Keratinocyte (primary cell): ENCODE data around the gene SEC24C. TPM values are rescaled to one million over a fixed set of nuclear protein-coding genes. Genes with fewer than 3 reads are reported as not detected.

Experiments
- DNase-seq: peaks from one replicate; pipeline ENCODE4 v3.0.0-alpha.2; 2011; ENCODE audit warnings: low read depth, missing footprints, low spot score
- FAIRE-seq: peaks from 2 replicates; lab custom pipeline; 2011; peaks lifted over from hg19 to GRCh38; lab: Jason Lieb, UNC
- H2AFZ ChIP-seq: 2 replicates; pipeline ENCODE4 v1.6.0; 2012; ENCODE audit warnings: low read length, control low read depth, inconsistent platforms; ENCODE audit not compliant: control insufficient read depth
- H3K27ac ChIP-seq: 2 replicates; pipeline ENCODE4 v1.5.1; 2011; ENCODE audit warnings: low read length; ENCODE audit not compliant: control insufficient read depth, insufficient read depth
- H3K27me3 ChIP-seq: 3 replicates; pipeline ENCODE4 v1.6.0; 2011; ENCODE audit warnings: low read length; ENCODE audit not compliant: control insufficient read depth, insufficient read depth; ENCODE audit errors: extremely low read depth
- H3K36me3 ChIP-seq, 2 experiments: 2 replicates in 1 of 2; 3 replicates in 1 of 2; pipeline ENCODE4 v1.5.1; 2011; ENCODE audit warnings: low read length in 2 of 2, mild to moderate bottlenecking in 1 of 2; ENCODE audit not compliant: control insufficient read depth in 2 of 2, insufficient read depth in 2 of 2; ENCODE audit errors: extremely low read depth in 1 of 2
- H3K4me1 ChIP-seq: 3 replicates; pipeline ENCODE4 v1.5.1; 2011; ENCODE audit warnings: low read length; ENCODE audit not compliant: control insufficient read depth, insufficient read depth; ENCODE audit errors: extremely low read depth
- H3K4me2 ChIP-seq: 3 replicates; pipeline ENCODE4 v1.6.0; 2011; ENCODE audit warnings: low read depth, low read length; ENCODE audit not compliant: control insufficient read depth, insufficient read depth; ENCODE audit errors: extremely low read depth
- H3K4me3 ChIP-seq, 3 experiments: fragments of 200-600 bp in 1 of 3; sonication (generic) in 1 of 3; 2 replicates in 2 of 3; 3 replicates in 1 of 3; pipeline ENCODE4 v1.5.1; 2011 to 2016; ENCODE audit warnings: low read length in 3 of 3, mild to moderate bottlenecking in 3 of 3, control low read depth in 2 of 3, inconsistent platforms in 1 of 3, low read depth in 1 of 3, mixed read lengths in 1 of 3, mixed run types in 1 of 3, moderate library complexity in 1 of 3; ENCODE audit not compliant: control insufficient read depth in 2 of 3, insufficient read depth in 2 of 3; ENCODE audit errors: extremely low read depth in 1 of 3
- H3K79me2 ChIP-seq: 2 replicates; pipeline ENCODE4 v1.6.0; 2012; ENCODE audit warnings: low read length; ENCODE audit not compliant: control insufficient read depth, insufficient read depth
- H3K9ac ChIP-seq: 3 replicates; pipeline ENCODE4 v1.6.0; 2011; ENCODE audit warnings: low read length; ENCODE audit not compliant: control insufficient read depth, insufficient read depth; ENCODE audit errors: extremely low read depth
- H3K9me1 ChIP-seq: 3 replicates; pipeline ENCODE4 v1.6.0; 2011; ENCODE audit warnings: low read length; ENCODE audit not compliant: control insufficient read depth, insufficient read depth; ENCODE audit errors: extremely low read depth
- H3K9me3 ChIP-seq: 2 replicates; pipeline ENCODE4 v1.5.1; 2012; ENCODE audit warnings: low read depth, low read length; ENCODE audit not compliant: control insufficient read depth
- H4K20me1 ChIP-seq: 3 replicates; pipeline ENCODE4 v1.6.0; 2011; ENCODE audit warnings: low read length; ENCODE audit not compliant: control insufficient read depth, insufficient read depth; ENCODE audit errors: extremely low read depth
- CTCF ChIP-seq, 3 experiments: IDR thresholded peaks in 1 of 3; conservative IDR thresholded peaks in 1 of 3; optimal IDR thresholded peaks in 1 of 3; 2 replicates in 2 of 3; 3 replicates in 1 of 3; pipeline versions ENCODE3 to v1.5.1; 2011; ENCODE audit warnings: low read length in 3 of 3, mild to moderate bottlenecking in 3 of 3, moderate library complexity in 2 of 3, control low read depth in 1 of 3, inconsistent platforms in 1 of 3; ENCODE audit not compliant: insufficient read depth in 2 of 3; ENCODE audit errors: extremely low read depth in 1 of 3
- EZH2 ChIP-seq: IDR thresholded peaks from one replicate; pipeline ENCODE4 v1.6.1; 2012; ENCODE audit warnings: inconsistent platforms, mild to moderate bottlenecking, low read length, moderate library complexity
- dilution Hi-C: fragments of 300-500 bp; cut with MboI; formaldehyde crosslinking; loops from one replicate; pipeline ENCODE4 v1.7.0; 2020; ENCODE audit warnings: low sequenced_read_pairs; ENCODE audit not compliant: extremely low pct_ligation_motif_present
- polyA plus RNA-seq, 5 experiments: library from polyadenylated mRNA; depleted of rRNA in 3 of 5; stranded (reverse) in 3 of 5; stranded (forward) in 1 of 5; unstranded in 1 of 5; fragments of >200 nt; gene quantifications; 1 replicate in 1 of 5; 2 replicates in 3 of 5; 3 replicates in 1 of 5; pipeline versions ENCODE4 v1.2.1 to v1.2.3, GENCODE V29; 2011 to 2012; ENCODE audit warnings: missing spikeins in 2 of 5, low read depth in 1 of 5, low replicate concordance in 1 of 5

SEC24C gene
- polyA plus RNA-seq, 1 donor (not counting 4 experiments of a cell fraction or from before 2014, with no cell fraction given): 65.3 TPM

- peak within 1 kb of the TSS; percentile 64 for H2AFZ ChIP-seq
- H3K79me2 ChIP-seq: peaks cover 68% of the 10 kb centered on the region
- no peaks in the 10 kb centered on the region for H3K9me1 ChIP-seq
- H3K4me3 ChIP-seq: peak within 1 kb of the TSS; percentile 74 to 95 (median 92)
- H3K27ac ChIP-seq: peak within 1 kb of the TSS; percentile 76
- H3K27me3 ChIP-seq: no peaks in the 10 kb centered on the region
- DNase-seq (peak; percentile 53), FAIRE-seq (peak; percentile 92)
- peaks cover 8 to 12% of the 10 kb centered on the region in 2 experiments for H3K36me3 ChIP-seq
- peak within 1 kb of the TSS; percentile 85 for H3K9ac ChIP-seq
- dilution Hi-C loops: no loop called here
- peaks cover 3% of the 10 kb centered on the region for H4K20me1 ChIP-seq
- H3K4me1 ChIP-seq: peaks cover 25% of the 10 kb centered on the region
- TF ChIP-seq CTCF (optimal IDR thresholded peaks at IDR 0.05 in 1 of 3, IDR thresholded peaks at IDR 0.05 in 1 of 3, conservative IDR thresholded peaks at IDR 0.05 in 1 of 3; ENCODE audit: extremely low read depth in 1 of 3, insufficient read depth in 2 of 3, low read length in 3 of 3) (peak in 1 of 3 experiments; percentile 20), EZH2 (no peak)
- H3K9me3 ChIP-seq: no peaks in the 10 kb centered on the region
- H3K4me2 ChIP-seq: peak within 1 kb of the TSS; percentile 83
These were observed 41.1 kb downstream of the SEC24C start, which contains the start of gene ZSWIM8 for GRCh38 chr10:73785211-73785720. ZSWIM8 (plus strand) TSS chr10:73785606; CDS start chr10:73785879, 273 bp downstream.

GRCh38 chr10:73785721-73786511 lies 41.7 kb downstream of the SEC24C start:
- peak overlapping the region; percentile 64 for H2AFZ ChIP-seq
- H3K4me3 ChIP-seq: peak overlapping the region; percentile 74 to 95 (median 92)
- H3K27ac ChIP-seq: peak overlapping the region; percentile 76
- H3K79me2 ChIP-seq: peaks cover 63% of the 10 kb centered on the region
- no peaks in the 10 kb centered on the region for H3K9me1 ChIP-seq
- peak overlapping the region; percentile 85 for H3K9ac ChIP-seq
- TF ChIP-seq CTCF (optimal IDR thresholded peaks at IDR 0.05 in 1 of 3, IDR thresholded peaks at IDR 0.05 in 1 of 3, conservative IDR thresholded peaks at IDR 0.05 in 1 of 3; ENCODE audit: extremely low read depth in 1 of 3, insufficient read depth in 2 of 3, low read length in 3 of 3) (no peak), EZH2 (no peak)
- peaks cover 20% of the 10 kb centered on the region for H3K4me1 ChIP-seq
- DNase-seq: no peak
- no peaks in the 10 kb centered on the region for H3K27me3 ChIP-seq
- dilution Hi-C loops: no loop called here
- H4K20me1 ChIP-seq: peaks cover 3% of the 10 kb centered on the region
- H3K9me3 ChIP-seq: no peaks in the 10 kb centered on the region
- H3K36me3 ChIP-seq: peaks cover 9 to 18% of the 10 kb centered on the region in 2 experiments
- H3K4me2 ChIP-seq: peak overlapping the region; percentile 82
- FAIRE-seq: no peak
